H9 (cell line): ENCODE measurements around the gene ATG101. TPM values are rescaled to one million over a fixed set of nuclear protein-coding genes. Genes with fewer than 3 reads are reported as not detected.

Experiments
- DNase-seq: peaks from one replicate; pipeline ENCODE4 v3.0.0-alpha.2; 2017
- H2AFZ ChIP-seq: one replicate; pipeline ENCODE4 v1.6.1; 2013; ENCODE audit warnings: mild to moderate bottlenecking, low read length, control low read depth, moderate library complexity
- H2AK5ac ChIP-seq: 2 replicates; pipeline ENCODE4 v1.6.1; 2013; ENCODE audit warnings: low read length, control low read depth, mixed read lengths; ENCODE audit not compliant: insufficient read length
- H2BK120ac ChIP-seq: one replicate; pipeline ENCODE4 v1.6.1; 2013; ENCODE audit warnings: low read depth, mild to moderate bottlenecking, low read length, control low read depth, inconsistent platforms; ENCODE audit not compliant: poor library complexity, severe bottlenecking
- H2BK12ac ChIP-seq: 2 replicates; pipeline ENCODE4 v1.6.1; 2013; ENCODE audit warnings: low read length, control low read depth, mixed read lengths, low read depth; ENCODE audit not compliant: insufficient read length
- H2BK15ac ChIP-seq: 2 replicates; pipeline ENCODE4 v1.6.1; 2013; ENCODE audit warnings: low read depth, low read length, control low read depth
- H2BK20ac ChIP-seq: one replicate; pipeline ENCODE4 v1.6.1; 2013; ENCODE audit warnings: low read depth, mild to moderate bottlenecking, low read length, control low read depth, inconsistent platforms; ENCODE audit not compliant: poor library complexity, severe bottlenecking
- H2BK5ac ChIP-seq: 2 replicates; pipeline ENCODE4 v1.6.1; 2013; ENCODE audit warnings: low read length, control low read depth, mixed read lengths; ENCODE audit not compliant: insufficient read length
- H3K14ac ChIP-seq: 2 replicates; pipeline ENCODE4 v1.6.1; 2013; ENCODE audit warnings: low read length, control low read depth; ENCODE audit not compliant: insufficient read depth
- H3K18ac ChIP-seq: 2 replicates; pipeline ENCODE4 v1.6.1; 2013; ENCODE audit warnings: low read depth, mild to moderate bottlenecking, mixed read lengths, low read length, control low read depth; ENCODE audit not compliant: insufficient read length
- H3K23ac ChIP-seq: 2 replicates; pipeline ENCODE4 v1.6.1; 2013; ENCODE audit warnings: low read length, control low read depth, mixed read lengths, low read depth; ENCODE audit not compliant: insufficient read length
- H3K23me2 ChIP-seq: 2 replicates; pipeline ENCODE4 v1.6.1; 2013; ENCODE audit warnings: low read depth, mild to moderate bottlenecking, mixed read lengths, low read length, control low read depth; ENCODE audit not compliant: insufficient read length, poor library complexity, severe bottlenecking
- H3K27ac ChIP-seq: 2 replicates; pipeline ENCODE4 v1.5.1; 2013; ENCODE audit warnings: low read length, control low read depth, mixed read lengths, low read depth; ENCODE audit not compliant: insufficient read length
- H3K27me3 ChIP-seq: 2 replicates; pipeline ENCODE4 v1.6.1; 2013; ENCODE audit warnings: low read length, control low read depth, inconsistent platforms; ENCODE audit not compliant: insufficient read depth
- H3K4ac ChIP-seq: 2 replicates; pipeline ENCODE4 v1.6.1; 2013; ENCODE audit warnings: low read depth, mild to moderate bottlenecking, control low read depth, inconsistent platforms, low read length, moderate library complexity
- H3K4me1 ChIP-seq: 2 replicates; pipeline ENCODE4 v1.6.1; 2013; ENCODE audit warnings: low read length, control low read depth, inconsistent platforms; ENCODE audit not compliant: insufficient read depth
- H3K4me2 ChIP-seq: 2 replicates; pipeline ENCODE4 v1.6.1; 2013; ENCODE audit warnings: low read length, control low read depth, mixed read lengths; ENCODE audit not compliant: insufficient read length, insufficient read depth
- H3K56ac ChIP-seq: 2 replicates; pipeline ENCODE4 v1.6.1; 2013; ENCODE audit warnings: low read depth, mild to moderate bottlenecking, mixed read lengths, low read length, control low read depth; ENCODE audit not compliant: insufficient read length
- H3K79me1 ChIP-seq: 2 replicates; pipeline ENCODE4 v1.6.1; 2013; ENCODE audit warnings: low read depth, mild to moderate bottlenecking, moderate library complexity, low read length, control low read depth, inconsistent platforms; ENCODE audit not compliant: insufficient read depth, poor library complexity, severe bottlenecking
- H3K79me2 ChIP-seq: 2 replicates; pipeline ENCODE4 v1.6.1; 2013; ENCODE audit warnings: low read length, control low read depth, inconsistent platforms; ENCODE audit not compliant: insufficient read depth
- H3K9ac ChIP-seq: 2 replicates; pipeline ENCODE4 v1.6.1; 2013; ENCODE audit warnings: low read length, control low read depth, mixed read lengths; ENCODE audit not compliant: insufficient read length; ENCODE audit errors: extremely low read depth
- H3K9me3 ChIP-seq: one replicate; pipeline ENCODE4 v1.6.1; 2013; ENCODE audit warnings: low read depth, low read length, inconsistent platforms; ENCODE audit not compliant: control insufficient read depth
- H3T11ph ChIP-seq: one replicate; pipeline ENCODE4 v1.6.1; 2013; ENCODE audit warnings: mild to moderate bottlenecking, low read length, control low read depth, inconsistent platforms
- H4K20me1 ChIP-seq: one replicate; pipeline ENCODE4 v1.6.1; 2013; ENCODE audit not compliant: control insufficient read depth, insufficient read length, insufficient read depth
- H4K5ac ChIP-seq: 2 replicates; pipeline ENCODE4 v1.6.1; 2013; ENCODE audit warnings: low read depth, mild to moderate bottlenecking, mixed read lengths, low read length, control low read depth; ENCODE audit not compliant: insufficient read length
- H4K8ac ChIP-seq: replicated peaks from 2 replicates; pipeline ENCODE4 v1.6.1; 2013; ENCODE audit warnings: low read length, control low read depth, mixed read lengths, low read depth; ENCODE audit not compliant: insufficient read length
- H4K91ac ChIP-seq: 2 replicates; pipeline ENCODE4 v1.6.1; 2013; ENCODE audit warnings: low read depth, mild to moderate bottlenecking, moderate library complexity, mixed read lengths, low read length, control low read depth; ENCODE audit not compliant: insufficient read length
- H3K27ac Mint-ChIP-seq, 3 experiments: 2 replicates in 2 of 3; 3 replicates in 1 of 3; pipeline ENCODE4 v1.8.0; 2020 to 2021; ENCODE audit warnings: mixed read lengths in 3 of 3, mild to moderate bottlenecking in 1 of 3, moderate library complexity in 1 of 3
- H3K27me3 Mint-ChIP-seq: 2 replicates; pipeline ENCODE4 v1.8.0; 2021; ENCODE audit warnings: low read depth, mild to moderate bottlenecking, moderate library complexity, mixed read lengths
- H3K36me3 Mint-ChIP-seq, 3 experiments: 2 replicates in 2 of 3; 3 replicates in 1 of 3; pipeline ENCODE4 v1.8.0; 2020 to 2021; ENCODE audit warnings: low read depth in 3 of 3, mixed read lengths in 3 of 3; ENCODE audit not compliant: insufficient read depth in 1 of 3
- H3K4me1 Mint-ChIP-seq, 2 experiments: 2 replicates each; pipeline ENCODE4 v1.8.0; 2020; ENCODE audit warnings: mixed read lengths in 2 of 2
- H3K4me3 Mint-ChIP-seq, 2 experiments: 2 replicates in 1 of 2; 3 replicates in 1 of 2; pipeline ENCODE4 v1.8.0; 2020 to 2021; ENCODE audit warnings: mild to moderate bottlenecking in 2 of 2, mixed read lengths in 2 of 2, moderate library complexity in 1 of 2
- H3K9me3 Mint-ChIP-seq, 2 experiments: 2 replicates in 1 of 2; 3 replicates in 1 of 2; pipeline ENCODE4 v1.8.0; 2020; ENCODE audit warnings: mild to moderate bottlenecking in 2 of 2, mixed read lengths in 2 of 2, moderate library complexity in 1 of 2
- WGBS: extraction: QIAGEN DNeasy Blood & Tissue Kit; methylation state at CpG from one replicate; pipeline ENCODE4 v1.1.7; 2013; ENCODE audit warnings: missing lambda C conversion rate, low lambda C conversion rate, mixed read lengths; ENCODE audit not compliant: insufficient read length; ENCODE audit errors: extremely low coverage; 5-methylcytosine and 5-hydroxymethylcytosine counted together
- total RNA-seq: library from RNA; stranded (reverse); gene quantifications from 2 replicates; pipeline ENCODE4 v1.2.1, GENCODE V29; 2021
- TF ChIP-seq, protein P1 (sequence below): fragments of 200-600 bp; sonication (generic); conservative IDR thresholded peaks from 3 replicates; pipeline ENCODE4 v1.8.0; 2021; ENCODE audit warnings: antibody characterized with exemption, mild to moderate bottlenecking

ATG101 gene
- total RNA-seq, 1 experiment from 2014 or later = 58.3 TPM

DNA sequence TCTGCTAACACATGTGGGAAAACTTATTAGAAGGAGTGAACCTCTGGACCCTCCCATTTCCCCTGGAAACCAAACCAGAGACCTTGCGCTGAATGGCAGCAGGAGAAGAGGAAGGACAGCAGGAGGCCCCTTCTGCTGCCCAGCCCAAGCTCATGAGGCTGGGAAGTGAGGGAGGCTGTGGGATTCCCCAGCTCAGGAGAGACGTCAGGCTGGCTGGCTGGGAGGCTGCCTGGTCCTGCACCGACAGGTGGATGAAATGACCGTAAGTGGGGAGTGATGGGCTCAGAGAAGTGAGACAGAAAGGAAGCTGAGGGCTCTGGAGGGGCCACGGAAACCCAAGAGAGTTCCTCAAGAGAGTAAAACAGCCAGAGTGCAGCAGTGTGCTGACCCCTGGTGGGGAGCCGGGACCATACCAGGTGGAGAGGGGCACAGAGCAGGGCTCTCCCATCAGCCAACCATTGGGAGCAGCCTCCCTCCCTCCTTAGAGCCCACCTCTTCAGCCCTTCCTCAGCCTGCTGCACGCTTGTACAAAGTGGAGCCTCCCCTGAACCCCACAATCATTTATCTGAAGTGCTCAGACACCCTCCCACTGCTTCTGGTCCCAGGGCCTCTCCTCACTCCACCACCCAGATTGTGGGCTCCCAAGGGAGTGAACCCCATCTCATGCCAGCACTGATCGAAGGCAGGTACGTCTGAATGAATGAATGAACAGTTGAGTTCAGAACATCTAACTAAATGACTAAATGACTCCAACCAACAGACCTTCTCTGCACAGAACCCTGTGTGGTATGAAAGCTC, 49.0 kb upstream of the ATG101 start:
- Histone ChIP-seq H3K56ac (no peak overlapping the region), H2BK5ac (no peak overlapping the region), H2BK20ac (no peak overlapping the region), H3K9me3 (no peaks in the 10 kb centered on the region), H3K27ac (no peak overlapping the region), H3K23ac (no peak overlapping the region), H3K14ac (no peak overlapping the region; the same call in 1 of the 2 replicates), H2BK120ac (no peak overlapping the region), H2BK12ac (no peak overlapping the region), H3K27me3 (peaks cover 5% of the 10 kb centered on the region; the same call in 1 of the 2 replicates), H2AFZ (no peak overlapping the region), H3K79me2 (no peaks in the 10 kb centered on the region), H3K23me2 (peaks cover 16% of the 10 kb centered on the region), H4K91ac (no peak overlapping the region), H3K79me1 (no peaks in the 10 kb centered on the region), H3K4ac (no peak overlapping the region), H3K4me2 (peak overlapping the region; percentile 30), H4K20me1 (no peaks in the 10 kb centered on the region), H3K9ac (no peak overlapping the region), H4K8ac (no peak overlapping the region), H4K5ac (no peak overlapping the region), H2BK15ac (no peak overlapping the region), H2AK5ac (no peak overlapping the region), H3T11ph (no peak overlapping the region), H3K4me1 (peaks cover 5% of the 10 kb centered on the region), H3K18ac (no peak overlapping the region)
- Mint-ChIP-seq H3K4me1 (peaks cover 23 to 39% of the 10 kb centered on the region in 2 experiments), H3K9me3 (no peaks in the 10 kb centered on the region; a peak in 1 of 5 replicates), H3K36me3 (no peaks in the 10 kb centered on the region; a peak in 1 of 7 replicates), H3K27ac (no peak overlapping the region; a peak in 1 of 7 replicates), H3K27me3 (peaks cover 90% of the 10 kb centered on the region), H3K4me3 (peak overlapping the region; percentile 49 to 60; a peak in 4 of 5 replicates)
- WGBS = no CpG with 5 or more reads among the region's 9 CpGs
- peak; percentile 93 for DNase-seq
- TF ChIP-seq, protein P1, sequence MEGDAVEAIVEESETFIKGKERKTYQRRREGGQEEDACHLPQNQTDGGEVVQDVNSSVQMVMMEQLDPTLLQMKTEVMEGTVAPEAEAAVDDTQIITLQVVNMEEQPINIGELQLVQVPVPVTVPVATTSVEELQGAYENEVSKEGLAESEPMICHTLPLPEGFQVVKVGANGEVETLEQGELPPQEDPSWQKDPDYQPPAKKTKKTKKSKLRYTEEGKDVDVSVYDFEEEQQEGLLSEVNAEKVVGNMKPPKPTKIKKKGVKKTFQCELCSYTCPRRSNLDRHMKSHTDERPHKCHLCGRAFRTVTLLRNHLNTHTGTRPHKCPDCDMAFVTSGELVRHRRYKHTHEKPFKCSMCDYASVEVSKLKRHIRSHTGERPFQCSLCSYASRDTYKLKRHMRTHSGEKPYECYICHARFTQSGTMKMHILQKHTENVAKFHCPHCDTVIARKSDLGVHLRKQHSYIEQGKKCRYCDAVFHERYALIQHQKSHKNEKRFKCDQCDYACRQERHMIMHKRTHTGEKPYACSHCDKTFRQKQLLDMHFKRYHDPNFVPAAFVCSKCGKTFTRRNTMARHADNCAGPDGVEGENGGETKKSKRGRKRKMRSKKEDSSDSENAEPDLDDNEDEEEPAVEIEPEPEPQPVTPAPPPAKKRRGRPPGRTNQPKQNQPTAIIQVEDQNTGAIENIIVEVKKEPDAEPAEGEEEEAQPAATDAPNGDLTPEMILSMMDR = peak; percentile 92
